HG03066 (cell line): ENCODE measurements around the gene RSPH10B.
A peak's percentile ranks its signal among the peaks of the same experiment; 100 is the strongest.
"Not testable (repeated sequence)": the region's sequence is repeated elsewhere in the genome, so short reads cannot be mapped to it uniquely, and the experiment has no call there.

Source experiments
- ATAC-seq: cut with Tn5 transposase; IDR thresholded peaks from one replicate; pipeline ENCODE4 v1.9.1; 2021; ENCODE audit warnings: low read depth; ENCODE audit not compliant: unreplicated experiment

RSPH10B gene

DNA sequence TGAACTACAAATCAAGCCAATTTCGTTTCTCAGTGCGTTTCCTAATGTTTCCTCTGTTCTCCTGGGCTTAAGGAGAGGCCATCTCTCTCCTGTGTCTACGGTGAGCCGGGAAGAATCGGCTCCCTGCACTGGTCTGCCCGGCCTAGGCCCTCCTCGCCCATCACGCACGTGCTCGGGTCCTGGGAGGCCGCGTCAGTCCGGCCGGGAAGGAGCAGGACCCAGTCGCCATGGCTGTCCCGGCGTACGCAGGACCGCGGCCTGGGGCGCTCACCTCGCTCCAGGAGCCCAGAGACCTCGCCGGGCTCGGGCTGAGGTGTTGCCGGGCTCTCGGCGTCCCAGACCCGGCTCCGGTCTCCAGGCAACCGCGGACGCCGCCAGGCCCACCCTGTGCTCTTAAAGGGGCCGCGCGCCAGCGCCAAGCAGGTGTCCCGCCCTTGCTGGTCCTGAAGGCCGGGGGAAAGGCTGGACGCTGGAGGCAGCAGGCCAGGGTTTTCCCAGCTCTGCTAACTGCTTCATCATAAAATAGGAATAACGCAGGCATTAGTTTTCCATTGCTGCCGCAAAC, at the start of gene RSPH10B:
Gene RSPH10B, minus strand, starts transcription at position 343 of the 565 bp plus-strand sequence. CDS start 3,573 bp downstream, outside the sequence.
- not testable (repeated sequence) for ATAC-seq

- ATAC-seq = no peak
Measured at GRCh38 chr7:6016653-6016966, 46.1 kb upstream of the RSPH10B start.

DNA sequence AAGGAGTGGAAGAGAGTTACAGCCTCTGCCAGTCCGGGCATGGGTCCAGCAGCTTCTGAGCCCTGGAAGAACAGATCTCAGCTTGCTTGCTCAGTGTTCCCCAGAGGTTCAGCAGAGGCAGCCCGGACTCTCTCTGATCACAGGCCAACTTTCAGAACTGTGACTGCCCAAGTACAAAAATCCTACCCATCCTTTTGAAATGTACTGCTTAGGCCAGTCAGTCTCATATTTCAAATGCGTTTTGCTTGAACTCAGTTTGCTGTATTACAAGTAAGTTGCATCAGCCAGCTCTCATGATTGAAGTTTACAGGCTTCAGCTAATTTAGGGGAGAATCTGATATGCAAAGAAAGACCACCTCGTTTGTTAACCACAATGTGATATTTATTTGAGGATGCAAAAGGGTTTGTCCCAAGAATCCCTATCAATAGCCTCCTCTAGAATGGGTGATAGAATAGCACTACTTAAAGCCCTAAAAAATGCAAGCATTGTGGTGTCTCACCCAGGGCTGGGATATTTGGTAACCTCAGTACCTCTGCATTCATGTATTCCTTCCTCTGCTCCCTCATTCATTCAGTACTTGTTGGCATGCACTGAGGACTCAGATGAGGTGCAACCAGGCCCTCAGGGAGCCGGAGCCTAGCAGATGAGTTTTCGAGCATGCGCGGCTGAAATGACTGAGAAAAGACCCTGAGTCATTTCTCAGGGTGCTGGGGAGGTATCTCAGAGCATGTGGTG, 45.6 kb upstream of the RSPH10B start:
- ATAC-seq = no peak

DNA sequence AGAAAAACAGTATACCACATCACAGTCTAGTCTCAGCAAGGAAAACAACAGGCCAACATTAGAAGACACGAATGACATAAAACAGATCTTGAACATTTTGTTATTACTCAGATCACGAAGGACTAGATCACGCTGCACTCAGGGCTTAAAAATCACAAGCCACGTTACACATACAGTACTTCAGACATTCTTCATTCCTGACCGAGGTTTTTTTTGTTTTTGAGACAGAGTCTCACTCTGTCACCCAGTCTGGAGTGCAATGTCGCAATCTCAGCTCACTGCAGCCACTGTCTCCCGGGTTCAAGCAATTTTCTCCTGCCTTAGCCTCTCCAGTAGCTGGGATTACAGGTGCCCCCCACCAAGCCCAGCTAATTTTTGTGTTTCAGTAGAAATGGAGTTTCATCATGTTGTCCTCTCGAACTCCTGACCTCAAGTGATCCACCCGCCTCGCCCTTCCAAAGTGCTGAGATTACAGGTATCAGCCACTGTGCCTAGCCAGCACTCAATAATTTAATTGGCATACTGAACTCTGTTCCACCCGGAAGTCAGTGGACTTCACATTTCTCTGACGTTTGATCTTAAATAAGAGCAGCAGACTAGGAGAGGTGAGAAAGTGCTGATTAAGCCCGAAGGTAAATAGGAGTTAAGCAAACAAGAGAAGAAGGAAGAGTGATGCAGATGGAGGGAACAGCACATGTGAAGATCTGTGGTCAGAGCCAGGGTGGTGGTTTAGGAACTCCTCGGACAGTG, 42.0 kb upstream of the RSPH10B start:
- no peak for ATAC-seq

DNA sequence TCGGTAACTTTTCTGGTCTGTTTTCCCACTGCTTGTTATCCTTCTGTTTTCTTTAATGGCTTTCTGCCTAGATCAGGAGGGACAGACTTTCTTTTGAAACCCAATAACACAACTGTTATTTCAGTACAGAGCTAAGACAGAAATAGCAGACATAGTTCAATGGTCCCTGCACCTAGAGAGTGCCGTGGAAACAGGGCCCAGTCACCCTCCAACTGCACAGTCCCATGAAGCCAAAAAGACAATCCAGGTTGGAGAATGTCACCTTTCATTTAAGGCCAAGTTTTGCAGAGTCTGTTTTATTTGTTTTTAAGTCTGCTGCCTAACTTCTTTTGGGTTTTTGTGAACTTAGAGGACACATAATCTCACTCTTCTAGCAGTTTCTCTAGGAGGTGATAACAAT, 41.1 kb upstream of the RSPH10B start:
- ATAC-seq = no peak

GRCh38 chr7:6010370-6010769, 39.9 kb upstream of the RSPH10B start:
- ATAC-seq = not testable (repeated sequence)

- ATAC-seq = peak; percentile 96
Measured at GRCh38 chr7:6008668-6009611, 38.5 kb upstream of the RSPH10B start, which contains the start of the genes AIMP2 and PMS2. Gene AIMP2, plus strand, starts transcription at chr7:6009272. Its CDS starts 92 bp downstream, at chr7:6009364. Gene PMS2, minus strand, starts transcription at chr7:6009049. Its CDS starts 30 bp downstream, at chr7:6009019.

DNA sequence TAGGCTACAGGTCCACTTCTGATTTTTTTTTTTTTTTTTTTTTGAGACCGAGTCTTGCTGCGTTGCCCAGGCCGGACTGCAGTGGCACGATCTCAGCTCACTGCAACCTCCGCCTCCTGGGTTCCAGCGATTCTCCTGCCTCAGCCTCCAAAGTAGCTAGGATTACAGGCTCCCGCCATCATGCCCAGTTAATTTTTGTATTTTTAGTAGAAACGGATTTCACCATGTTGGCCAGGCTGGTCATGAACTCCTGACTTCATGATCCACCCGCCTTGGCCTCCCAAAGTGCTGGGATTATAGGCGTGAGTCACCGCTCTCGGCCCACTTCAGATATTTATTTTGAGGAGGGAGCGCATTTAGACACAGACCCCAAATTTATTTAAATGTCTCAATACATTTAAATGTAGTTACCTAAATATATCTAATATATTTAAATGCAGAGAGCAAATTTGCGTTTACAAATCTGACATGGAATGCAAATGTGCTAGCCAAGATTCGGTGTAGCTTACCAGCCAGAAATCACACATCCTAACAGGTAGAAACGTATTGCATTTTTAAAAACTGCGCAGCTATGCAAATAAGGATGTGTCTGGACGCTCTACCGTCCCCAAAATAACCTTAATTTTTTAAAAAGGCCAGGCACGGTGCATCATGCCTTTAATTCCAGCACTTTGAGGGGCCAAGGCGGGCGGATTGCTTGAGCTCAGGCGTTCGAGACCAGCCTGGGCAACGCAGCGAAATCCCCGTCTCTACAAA, 37.5 kb upstream of the RSPH10B start:
- not testable (repeated sequence) for ATAC-seq

GRCh38 chr7:6007386-6007785, 36.9 kb upstream of the RSPH10B start:
- no peak for ATAC-seq

DNA sequence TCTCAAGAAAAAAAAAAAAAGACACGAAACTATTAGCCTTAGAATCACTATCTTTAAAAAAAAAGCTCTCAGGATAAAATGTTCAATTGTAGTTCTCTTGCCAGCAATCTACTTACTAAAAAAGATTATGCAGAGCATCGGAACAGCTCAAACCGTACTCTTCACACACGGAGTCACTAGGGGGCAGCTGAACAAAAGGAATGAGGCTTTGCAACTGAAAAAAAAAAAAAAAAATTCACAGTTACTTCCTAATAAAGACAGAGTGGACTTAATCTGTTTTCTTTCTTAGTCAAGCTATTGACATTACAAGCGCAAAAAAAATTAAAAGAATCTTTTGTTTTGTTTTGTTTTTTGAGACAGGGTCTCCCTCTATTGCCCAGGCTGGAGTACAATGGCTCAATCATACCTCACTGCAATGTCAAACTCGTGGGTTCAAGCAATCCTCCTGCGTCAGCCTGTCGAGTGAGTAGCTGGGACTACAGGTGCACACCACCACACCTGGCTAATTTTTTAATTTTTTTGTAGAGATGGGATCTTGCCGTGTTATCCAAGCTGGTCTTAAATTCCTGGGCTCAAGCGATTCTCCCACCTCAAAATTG, 26.8 kb upstream of the RSPH10B start:
- no peak for ATAC-seq

GRCh38 chr7:5987061-5987460, 16.6 kb upstream of the RSPH10B start:
- ATAC-seq = not testable (repeated sequence)

DNA sequence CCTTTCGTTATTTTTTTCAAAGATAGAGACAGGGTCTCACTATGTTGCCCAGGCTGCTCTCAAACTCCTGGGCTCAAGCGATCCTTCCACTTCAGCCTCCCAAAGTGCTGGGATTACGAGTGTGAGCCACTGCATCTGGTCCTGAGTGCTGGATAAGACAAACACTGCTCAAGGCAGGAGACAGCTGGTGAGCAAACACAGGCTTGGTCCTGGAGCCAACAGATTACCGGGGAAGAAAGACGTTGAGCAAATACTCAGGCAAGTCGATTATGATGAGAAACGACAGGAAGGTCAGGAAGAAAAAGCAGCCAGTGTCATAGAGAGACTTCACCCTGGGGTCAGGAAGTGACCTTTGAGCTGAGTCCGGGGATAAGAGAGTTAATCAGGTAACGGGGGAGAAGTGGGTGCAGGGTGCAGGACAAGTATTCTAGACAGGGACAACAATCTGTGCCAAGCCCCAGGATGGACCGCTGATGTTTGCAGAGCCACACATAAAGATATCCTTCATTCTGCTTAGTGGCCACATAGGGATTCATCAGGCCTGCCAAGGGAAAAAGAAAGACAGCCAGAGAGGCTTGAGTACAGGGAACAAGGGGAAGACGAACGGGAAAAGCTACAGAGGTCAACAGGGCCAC, 9.3 kb upstream of the RSPH10B start:
- ATAC-seq = not testable (repeated sequence)

- ATAC-seq = not testable (repeated sequence)
Measured at GRCh38 chr7:5973580-5973979, 3.1 kb upstream of the RSPH10B start.

DNA sequence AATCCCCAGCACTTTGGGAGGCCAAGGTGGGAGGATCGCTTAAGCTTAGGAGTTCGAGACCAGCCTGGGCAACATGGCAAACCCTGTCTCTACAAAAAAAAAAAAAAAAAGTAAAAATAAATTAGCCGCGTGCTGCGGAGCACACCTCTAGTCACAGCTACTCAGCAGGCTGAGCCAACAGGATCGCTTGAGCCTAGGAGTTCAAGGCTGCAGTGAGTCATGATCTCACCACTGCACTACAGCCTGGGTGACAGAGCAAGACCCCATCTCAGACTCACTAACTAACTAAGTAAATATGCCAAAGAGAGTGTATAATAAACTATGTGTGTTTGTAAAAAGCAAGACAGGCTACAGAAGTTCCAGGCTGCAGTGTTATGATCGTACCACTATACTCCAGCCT, 6.7 kb downstream of the RSPH10B start:
- ATAC-seq = not testable (repeated sequence)

DNA sequence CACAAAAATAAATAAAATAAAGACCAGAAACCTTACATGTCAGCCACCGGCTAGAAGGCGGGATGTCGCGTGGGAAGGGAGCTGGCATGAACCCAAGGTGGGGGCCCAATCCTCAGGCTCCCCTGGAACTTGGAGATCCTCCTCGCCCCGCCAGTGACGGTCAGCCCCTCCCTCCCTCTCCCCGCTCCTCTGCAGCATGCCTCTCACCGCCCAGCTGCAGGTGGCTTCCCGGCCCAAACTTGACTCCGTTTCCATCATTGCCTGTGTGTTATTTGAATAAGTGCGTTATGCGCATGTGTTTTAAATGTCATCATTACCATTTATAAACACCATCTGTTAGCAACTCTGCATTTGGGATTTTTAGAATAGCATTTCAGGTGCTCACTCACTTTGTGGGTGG, 7.3 kb downstream of the RSPH10B start:
- ATAC-seq = not testable (repeated sequence)

GRCh38 chr7:5934945-5935450, 35.5 kb downstream of the RSPH10B start:
- not testable (repeated sequence) for ATAC-seq

GRCh38 chr7:5931905-5932644, 38.4 kb downstream of the RSPH10B start:
- ATAC-seq = not testable (repeated sequence)

DNA sequence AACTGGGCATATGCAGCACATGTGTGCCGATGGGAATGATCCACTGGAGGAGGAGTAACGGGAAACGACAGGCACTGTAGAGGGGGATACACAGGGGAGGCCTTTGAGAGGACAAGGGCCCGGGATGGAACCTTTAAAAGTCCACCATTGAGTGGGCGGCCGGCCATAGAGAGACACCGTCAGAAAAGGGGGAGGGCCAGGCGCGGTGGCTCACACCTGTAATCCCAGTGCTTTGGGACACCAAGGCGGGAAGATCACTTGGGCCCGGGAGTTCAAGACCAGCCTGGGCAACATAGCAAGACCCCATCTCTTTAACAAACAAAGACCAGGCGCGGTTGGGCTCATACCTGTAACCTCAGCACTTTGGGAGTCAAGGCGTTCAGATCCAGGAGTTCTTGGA, 39.2 kb downstream of the RSPH10B start:
- ATAC-seq = not testable (repeated sequence)
